GM21423 (cell line): ENCODE results near the gene TSR3.
A peak's percentile ranks its signal among the peaks of the same experiment; 100 is the strongest.

Source experiments
- ATAC-seq: cut with Tn5 transposase; IDR thresholded peaks from one replicate; pipeline ENCODE4 v1.9.1; 2021; ENCODE audit warnings: mild to moderate bottlenecking, moderate library complexity; ENCODE audit not compliant: unreplicated experiment

TSR3 gene

GRCh38 chr16:1311212-1311737 is 40.4 kb downstream of the TSR3 start:
- no peak for ATAC-seq

- ATAC-seq = no peak
Observed at GRCh38 chr16:1310832-1311200, 40.9 kb downstream of the TSR3 start.

- ATAC-seq = peak; percentile 27
Observed at GRCh38 chr16:1309888-1310831, 41.5 kb downstream of the TSR3 start.

- peak; percentile 58 for ATAC-seq
Observed at GRCh38 chr16:1308977-1309885, 42.4 kb downstream of the TSR3 start, which contains the start of gene UBE2I. Gene UBE2I, plus strand, starts transcription at chr16:1309636. Its CDS starts 4,395 bp downstream, at chr16:1314031.

GRCh38 chr16:1308036-1308976 is 43.4 kb downstream of the TSR3 start:
- ATAC-seq = no peak

- ATAC-seq = no peak
Observed at GRCh38 chr16:1306334-1306733, 45.3 kb downstream of the TSR3 start.

DNA sequence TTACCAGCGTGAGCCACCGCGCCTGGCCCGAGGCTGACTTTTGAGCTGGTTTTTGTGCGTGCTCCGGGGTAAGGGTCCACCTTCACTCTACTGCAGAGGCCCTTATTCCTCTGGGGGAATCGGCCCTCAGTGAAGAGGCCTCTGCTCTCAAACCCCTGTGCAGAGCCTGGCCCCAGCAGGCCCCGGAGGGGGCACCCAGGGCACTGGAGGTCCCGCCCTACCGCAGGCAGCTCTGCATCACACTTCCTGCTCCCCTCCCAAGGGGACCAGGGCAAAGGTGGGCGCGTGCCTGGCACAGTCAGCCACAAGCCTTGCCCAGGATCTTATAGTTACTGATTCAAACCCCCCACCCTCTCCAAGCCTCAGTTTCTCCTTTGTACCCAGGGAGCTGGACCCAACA is 45.9 kb downstream of the TSR3 start:
- ATAC-seq = no peak

- no peak for ATAC-seq
Observed at GRCh38 chr16:1301562-1301961, 50.1 kb downstream of the TSR3 start.

DNA sequence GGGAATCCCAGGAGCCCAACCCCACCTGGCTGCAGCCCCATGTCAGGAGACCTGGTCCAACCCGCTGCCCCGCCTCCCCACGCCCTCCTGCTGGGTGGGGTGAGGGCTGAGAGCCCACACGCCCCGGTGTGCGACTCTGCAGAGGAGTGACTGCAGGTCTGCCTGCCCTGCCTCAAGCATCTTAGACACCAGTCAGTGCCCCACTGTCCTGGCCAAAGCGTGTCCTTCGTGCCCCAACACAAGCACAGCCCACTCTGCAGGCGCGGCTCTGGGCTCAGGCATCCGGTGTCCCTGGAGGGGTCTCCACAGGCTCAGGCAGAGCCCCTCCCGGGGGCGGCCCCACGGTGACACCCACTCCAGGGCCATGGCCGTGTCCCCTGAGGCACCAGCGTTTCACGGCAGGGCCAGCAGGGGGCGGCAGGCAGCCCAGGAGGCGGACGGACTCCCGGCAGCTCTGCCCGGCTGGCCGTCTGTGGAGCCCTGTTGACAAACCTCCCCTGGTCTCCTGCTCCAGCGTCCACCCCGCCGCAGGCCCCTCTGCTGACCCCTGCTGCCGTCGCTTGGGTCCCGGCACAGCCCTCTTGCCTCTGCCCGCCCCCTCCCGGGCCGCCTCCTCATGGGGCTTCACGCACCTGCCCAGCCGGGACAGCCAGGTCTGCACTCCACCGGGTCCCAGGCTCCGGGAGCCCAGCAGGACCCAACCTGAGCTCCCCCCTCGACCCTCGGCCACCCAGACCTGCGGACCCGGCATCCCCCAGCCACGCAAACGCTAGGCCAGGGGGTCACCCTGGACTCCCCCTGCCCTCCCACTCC is 50.8 kb downstream of the TSR3 start:
- ATAC-seq = no peak

GRCh38 chr16:1299868-1300203 is 51.8 kb downstream of the TSR3 start:
- no peak for ATAC-seq
